Measurements from ENCODE around the gene MARCHF6. TPM values are rescaled to one million over a fixed set of nuclear protein-coding genes. Genes with fewer than 3 reads are reported as not detected.

The MARCHF6 gene
- total and polyA plus RNA-seq, 9 of the 15 experiments (the other 6 are each of a cell fraction or from before 2014, with no cell fraction given): 74.1 to 456 (median 116) TPM

DNA sequence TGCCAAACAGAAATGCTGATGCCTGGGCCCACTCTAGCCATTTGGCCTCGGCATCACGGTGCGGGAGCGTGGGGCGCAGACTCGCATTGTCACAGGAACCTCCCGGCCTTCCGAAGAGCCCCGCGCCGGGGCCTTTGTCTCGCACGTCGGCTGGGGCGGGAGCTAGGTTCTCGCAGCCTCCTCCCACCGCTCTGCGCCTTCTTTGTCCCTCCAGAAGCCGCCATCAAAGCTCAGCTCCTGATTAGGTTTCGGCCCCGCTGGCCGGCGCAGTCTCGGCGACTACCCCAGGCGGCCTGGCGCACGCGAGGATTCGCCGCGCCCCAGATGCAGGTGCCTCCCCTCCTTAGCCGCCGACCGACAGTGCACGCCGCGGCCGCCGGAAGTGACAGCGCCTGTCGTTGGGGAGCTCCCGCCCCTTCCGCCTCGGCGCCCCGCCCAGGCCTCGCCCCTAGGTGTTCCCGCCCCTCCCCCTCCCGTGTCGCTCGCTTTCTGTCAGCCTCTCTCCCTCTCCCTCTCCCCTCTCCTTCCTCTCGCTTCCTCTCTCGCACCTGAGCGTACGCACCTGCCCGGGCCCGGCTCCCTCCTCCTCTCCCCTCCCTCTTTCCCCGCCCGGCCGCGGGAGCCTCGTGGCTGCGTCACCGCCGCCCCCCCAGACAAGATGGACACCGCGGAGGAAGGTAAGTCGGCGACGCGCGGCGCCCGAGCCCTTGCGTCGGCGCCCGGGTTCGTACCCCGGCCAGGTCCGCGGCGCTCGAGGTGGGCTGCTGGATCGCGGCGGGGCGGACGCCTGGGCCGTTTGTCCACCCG, at the start of gene MARCHF6 (continued):
- TF ChIP-seq, protein P1, sequence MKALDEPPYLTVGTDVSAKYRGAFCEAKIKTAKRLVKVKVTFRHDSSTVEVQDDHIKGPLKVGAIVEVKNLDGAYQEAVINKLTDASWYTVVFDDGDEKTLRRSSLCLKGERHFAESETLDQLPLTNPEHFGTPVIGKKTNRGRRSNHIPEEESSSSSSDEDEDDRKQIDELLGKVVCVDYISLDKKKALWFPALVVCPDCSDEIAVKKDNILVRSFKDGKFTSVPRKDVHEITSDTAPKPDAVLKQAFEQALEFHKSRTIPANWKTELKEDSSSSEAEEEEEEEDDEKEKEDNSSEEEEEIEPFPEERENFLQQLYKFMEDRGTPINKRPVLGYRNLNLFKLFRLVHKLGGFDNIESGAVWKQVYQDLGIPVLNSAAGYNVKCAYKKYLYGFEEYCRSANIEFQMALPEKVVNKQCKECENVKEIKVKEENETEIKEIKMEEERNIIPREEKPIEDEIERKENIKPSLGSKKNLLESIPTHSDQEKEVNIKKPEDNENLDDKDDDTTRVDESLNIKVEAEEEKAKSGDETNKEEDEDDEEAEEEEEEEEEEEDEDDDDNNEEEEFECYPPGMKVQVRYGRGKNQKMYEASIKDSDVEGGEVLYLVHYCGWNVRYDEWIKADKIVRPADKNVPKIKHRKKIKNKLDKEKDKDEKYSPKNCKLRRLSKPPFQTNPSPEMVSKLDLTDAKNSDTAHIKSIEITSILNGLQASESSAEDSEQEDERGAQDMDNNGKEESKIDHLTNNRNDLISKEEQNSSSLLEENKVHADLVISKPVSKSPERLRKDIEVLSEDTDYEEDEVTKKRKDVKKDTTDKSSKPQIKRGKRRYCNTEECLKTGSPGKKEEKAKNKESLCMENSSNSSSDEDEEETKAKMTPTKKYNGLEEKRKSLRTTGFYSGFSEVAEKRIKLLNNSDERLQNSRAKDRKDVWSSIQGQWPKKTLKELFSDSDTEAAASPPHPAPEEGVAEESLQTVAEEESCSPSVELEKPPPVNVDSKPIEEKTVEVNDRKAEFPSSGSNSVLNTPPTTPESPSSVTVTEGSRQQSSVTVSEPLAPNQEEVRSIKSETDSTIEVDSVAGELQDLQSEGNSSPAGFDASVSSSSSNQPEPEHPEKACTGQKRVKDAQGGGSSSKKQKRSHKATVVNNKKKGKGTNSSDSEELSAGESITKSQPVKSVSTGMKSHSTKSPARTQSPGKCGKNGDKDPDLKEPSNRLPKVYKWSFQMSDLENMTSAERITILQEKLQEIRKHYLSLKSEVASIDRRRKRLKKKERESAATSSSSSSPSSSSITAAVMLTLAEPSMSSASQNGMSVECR (CRISPR knock-in tag; IDR thresholded peaks at IDR 0.05): peak; percentile 54
- TF ChIP-seq, protein P2, sequence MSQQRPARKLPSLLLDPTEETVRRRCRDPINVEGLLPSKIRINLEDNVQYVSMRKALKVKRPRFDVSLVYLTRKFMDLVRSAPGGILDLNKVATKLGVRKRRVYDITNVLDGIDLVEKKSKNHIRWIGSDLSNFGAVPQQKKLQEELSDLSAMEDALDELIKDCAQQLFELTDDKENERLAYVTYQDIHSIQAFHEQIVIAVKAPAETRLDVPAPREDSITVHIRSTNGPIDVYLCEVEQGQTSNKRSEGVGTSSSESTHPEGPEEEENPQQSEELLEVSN (IDR thresholded peaks at IDR 0.05; ENCODE audit: borderline replicate concordance in 1 of 2, extremely low read depth in 1 of 2, insufficient read depth in 1 of 2, insufficient read length in 1 of 2, low read depth in 1 of 2, low read length in 1 of 2, poor library complexity in 1 of 2, severe bottlenecking in 1 of 2): peak; percentile 73 to 77
- no peak for TF ChIP-seq MAFG (tag; conservative IDR thresholded peaks at IDR 0.05)
- TF ChIP-seq ZNF184 (CRISPR knock-in tag; IDR thresholded peaks at IDR 0.05): no peak
- no peak for TF ChIP-seq ZNF174 (CRISPR knock-in tag; IDR thresholded peaks at IDR 0.05)
- no peak for TF ChIP-seq SMARCC2 (IDR thresholded peaks at IDR 0.05; ENCODE audit: low read depth)
- peak; percentile 39 for TF ChIP-seq NFIC (IDR thresholded peaks at IDR 0.05)
- no peak for TF ChIP-seq PRPF4 (IDR thresholded peaks at IDR 0.05; ENCODE audit: insufficient read depth, low read depth, low read length, poor library complexity, severe bottlenecking)
- peak; percentile 66 for TF ChIP-seq HCFC1 (IDR thresholded peaks at IDR 0.05; ENCODE audit: low read depth, low read length)
- TF ChIP-seq ZEB2 (IDR thresholded peaks at IDR 0.05): peak; percentile 98
- TF ChIP-seq PTRF (tag; IDR thresholded peaks at IDR 0.05): no peak
- peak in 1 of 2 experiments; percentile 63; a peak in 1 of 4 replicates for TF ChIP-seq SRF (CRISPR knock-in tag; IDR thresholded peaks at IDR 0.05)
- TF ChIP-seq DPF2 (IDR thresholded peaks at IDR 0.05): peak; percentile 61; the same call in 1 of the 2 replicates
- no peak for TF ChIP-seq ZNF507 (tag; conservative IDR thresholded peaks at IDR 0.05)
- TF ChIP-seq, protein P3, sequence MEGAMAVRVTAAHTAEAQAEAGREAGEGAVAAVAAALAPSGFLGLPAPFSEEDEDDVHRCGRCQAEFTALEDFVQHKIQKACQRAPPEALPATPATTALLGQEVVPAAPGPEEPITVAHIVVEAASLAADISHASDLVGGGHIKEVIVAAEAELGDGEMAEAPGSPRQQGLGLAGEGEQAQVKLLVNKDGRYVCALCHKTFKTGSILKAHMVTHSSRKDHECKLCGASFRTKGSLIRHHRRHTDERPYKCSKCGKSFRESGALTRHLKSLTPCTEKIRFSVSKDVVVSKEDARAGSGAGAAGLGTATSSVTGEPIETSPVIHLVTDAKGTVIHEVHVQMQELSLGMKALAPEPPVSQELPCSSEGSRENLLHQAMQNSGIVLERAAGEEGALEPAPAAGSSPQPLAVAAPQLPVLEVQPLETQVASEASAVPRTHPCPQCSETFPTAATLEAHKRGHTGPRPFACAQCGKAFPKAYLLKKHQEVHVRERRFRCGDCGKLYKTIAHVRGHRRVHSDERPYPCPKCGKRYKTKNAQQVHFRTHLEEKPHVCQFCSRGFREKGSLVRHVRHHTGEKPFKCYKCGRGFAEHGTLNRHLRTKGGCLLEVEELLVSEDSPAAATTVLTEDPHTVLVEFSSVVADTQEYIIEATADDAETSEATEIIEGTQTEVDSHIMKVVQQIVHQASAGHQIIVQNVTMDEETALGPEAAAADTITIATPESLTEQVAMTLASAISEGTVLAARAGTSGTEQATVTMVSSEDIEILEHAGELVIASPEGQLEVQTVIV (CRISPR knock-in tag; IDR thresholded peaks at IDR 0.05; ENCODE audit: borderline replicate concordance): no peak
- no peak for TF ChIP-seq NUFIP1 (IDR thresholded peaks at IDR 0.05; ENCODE audit: partially characterized antibody)
- TF ChIP-seq, protein P4, sequence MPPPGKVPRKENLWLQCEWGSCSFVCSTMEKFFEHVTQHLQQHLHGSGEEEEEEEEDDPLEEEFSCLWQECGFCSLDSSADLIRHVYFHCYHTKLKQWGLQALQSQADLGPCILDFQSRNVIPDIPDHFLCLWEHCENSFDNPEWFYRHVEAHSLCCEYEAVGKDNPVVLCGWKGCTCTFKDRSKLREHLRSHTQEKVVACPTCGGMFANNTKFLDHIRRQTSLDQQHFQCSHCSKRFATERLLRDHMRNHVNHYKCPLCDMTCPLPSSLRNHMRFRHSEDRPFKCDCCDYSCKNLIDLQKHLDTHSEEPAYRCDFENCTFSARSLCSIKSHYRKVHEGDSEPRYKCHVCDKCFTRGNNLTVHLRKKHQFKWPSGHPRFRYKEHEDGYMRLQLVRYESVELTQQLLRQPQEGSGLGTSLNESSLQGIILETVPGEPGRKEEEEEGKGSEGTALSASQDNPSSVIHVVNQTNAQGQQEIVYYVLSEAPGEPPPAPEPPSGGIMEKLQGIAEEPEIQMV (tag; conservative IDR thresholded peaks at IDR 0.05; ENCODE audit: low read depth): no peak
- TF ChIP-seq ZNF24 (IDR thresholded peaks at IDR 0.05): no peak
